ENCODE results near the gene CHRNA5.

CHRNA5 gene

DNA sequence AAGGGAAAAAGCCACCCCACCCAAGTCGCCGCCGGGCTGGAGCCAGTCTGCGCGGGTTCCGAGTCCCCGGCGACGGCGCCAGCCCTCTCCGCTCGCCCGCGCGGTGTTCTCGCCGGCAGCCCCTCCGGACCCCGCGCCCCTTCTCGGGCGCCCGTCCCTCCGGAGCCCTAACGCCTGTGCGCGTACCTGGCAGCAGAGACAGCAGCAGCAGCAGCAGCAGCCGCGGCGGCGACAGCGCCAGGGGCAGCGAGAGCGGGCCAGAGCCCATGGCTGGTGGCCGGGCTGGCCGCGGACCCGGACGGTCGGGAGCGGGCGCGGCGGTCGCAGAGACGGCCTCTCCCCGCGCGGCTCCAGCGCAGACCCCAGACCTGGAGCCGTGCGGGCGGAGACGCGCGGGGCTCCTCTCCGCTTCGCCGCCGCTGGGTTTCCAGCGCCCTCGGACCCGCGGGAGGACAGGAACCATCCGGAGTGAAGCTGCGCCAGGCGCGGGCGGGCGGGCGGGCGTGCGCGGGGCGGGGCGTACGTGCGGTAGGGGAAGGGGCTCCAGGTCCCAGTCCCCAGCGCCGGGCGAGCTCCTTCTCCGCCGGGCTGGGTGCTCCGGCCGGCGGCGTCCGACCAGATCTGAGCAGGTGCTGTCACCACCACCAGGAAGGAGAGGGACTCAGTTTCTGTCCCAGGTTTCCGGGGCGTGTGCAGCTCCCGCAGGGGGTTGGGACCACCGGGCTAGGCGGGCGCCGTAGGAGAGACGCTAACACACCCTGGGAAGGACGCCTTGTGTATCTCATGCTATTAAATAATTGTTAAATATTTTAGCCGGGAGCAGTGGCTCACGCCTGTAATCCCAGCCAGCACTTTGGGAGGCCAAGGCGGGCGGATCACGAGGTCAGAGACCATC is 55.5 kb downstream of the CHRNA5 start, which contains the start of gene CHRNA3:
TSS of gene CHRNA3 (minus strand) at position 470 of the 895 bp plus-strand sequence. CDS start at position 268, 202 bp downstream.
- peak; percentile 55 for DNase-seq (ENCODE audit: low spot score)

DNA sequence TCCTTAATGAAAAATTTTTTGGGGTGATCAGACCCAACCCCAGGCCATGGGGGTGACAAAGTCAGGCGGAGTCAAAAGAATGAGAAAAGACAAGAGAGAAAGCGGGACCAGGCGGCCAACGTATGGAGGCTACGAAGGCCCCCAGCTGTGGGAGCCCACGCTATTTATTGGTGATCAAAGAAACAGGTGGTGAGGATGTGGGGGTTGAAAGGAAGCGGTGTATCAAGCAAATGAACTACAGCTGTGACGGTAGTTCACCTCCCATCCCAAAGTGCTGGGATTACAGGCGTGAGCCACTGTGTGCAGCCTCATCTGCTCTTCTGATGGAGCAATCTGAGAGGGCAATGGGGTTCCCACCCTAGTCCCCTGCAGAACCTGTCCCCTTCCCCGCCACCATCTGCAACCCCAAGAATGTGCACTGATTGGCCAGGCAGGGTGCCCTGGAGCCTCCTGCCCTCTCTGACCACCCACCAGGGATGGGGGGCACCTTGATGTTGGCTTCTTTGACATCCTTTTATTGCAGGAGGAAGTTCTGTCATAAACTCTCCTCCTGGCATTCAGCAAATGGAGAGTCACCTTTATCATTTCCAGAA is 56.6 kb downstream of the CHRNA5 start:
- DNase-seq (ENCODE audit: low spot score), result no peak

DNA sequence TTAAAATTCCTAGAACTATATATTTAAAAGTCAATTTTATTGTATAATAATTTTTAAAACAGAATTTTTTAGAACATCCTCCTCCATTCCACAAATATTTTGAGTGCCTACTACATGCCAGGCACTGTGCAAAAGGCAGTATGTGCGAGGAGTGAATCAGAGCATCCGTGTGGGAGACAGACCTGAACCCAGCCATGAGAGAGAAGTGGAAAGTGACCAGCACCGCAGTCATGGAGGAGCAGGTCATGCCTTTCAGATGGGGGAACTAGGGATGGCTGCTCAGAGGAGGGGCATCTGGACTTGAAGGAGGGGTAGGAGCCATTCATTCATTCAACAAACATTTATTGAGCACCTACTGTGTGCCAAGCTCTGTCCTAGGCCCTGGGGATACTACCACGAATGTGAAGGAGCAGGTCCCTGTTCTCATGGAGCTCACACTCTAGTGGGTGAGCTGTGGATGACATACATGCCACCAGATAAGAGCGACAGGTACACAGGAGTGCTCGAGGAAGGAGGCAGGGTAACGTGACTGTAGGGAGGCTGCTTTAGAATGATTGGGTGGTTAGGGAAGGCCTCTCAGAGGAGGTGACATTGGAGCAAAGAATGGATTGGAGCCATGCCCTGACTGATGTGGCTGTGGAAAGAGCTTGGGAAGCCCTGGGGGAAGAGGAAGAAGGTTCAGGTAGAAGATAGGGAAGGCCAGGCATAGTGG is 58.6 kb downstream of the CHRNA5 start:
- DNase-seq (ENCODE audit: low spot score), result no peak

DNA sequence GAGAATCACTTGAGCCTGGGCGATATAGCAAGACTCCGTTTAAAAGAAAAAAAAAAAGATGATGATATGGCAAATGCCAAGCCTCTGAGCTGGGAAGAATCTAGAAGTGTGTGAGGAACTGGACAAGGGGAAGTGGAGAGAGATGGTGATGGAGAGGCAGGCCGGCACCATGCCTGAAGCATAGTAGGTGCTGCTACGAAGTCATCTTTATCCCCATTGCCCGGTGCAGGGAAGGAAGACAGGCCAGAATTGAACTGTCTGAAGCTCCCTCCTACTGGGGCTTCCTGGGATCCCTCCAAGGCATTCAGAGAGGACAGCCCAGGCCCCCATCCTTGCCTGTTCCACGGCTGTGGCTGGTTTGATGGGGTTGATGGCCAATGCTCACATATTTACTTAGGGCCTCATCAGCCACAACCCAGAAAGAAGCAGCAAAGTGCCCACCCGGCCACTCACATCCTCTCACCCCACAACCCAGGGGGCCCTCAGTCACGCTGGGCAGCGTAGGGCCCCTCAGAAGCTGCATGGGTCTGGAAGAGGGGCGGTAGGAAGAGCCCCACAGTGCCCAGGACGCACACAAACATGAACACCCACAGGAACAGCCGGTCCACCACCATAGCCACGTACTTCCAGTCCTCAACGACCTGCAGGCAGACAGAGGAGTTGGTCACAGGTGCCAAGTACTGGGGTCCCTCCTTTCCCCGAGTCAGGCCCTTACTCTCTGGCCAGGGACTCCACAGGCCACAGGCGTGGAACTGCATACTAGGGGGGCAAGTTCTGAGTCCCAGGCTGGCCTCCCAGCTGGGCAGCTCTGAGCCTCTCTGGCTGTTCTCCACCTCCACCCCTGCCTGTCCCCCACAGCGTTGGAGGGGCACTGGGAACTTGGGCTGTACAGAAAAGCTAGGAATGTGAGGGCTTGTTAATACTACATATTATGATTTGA is 59.6 kb downstream of the CHRNA5 start:
- no peak for DNase-seq (ENCODE audit: low spot score)

DNA sequence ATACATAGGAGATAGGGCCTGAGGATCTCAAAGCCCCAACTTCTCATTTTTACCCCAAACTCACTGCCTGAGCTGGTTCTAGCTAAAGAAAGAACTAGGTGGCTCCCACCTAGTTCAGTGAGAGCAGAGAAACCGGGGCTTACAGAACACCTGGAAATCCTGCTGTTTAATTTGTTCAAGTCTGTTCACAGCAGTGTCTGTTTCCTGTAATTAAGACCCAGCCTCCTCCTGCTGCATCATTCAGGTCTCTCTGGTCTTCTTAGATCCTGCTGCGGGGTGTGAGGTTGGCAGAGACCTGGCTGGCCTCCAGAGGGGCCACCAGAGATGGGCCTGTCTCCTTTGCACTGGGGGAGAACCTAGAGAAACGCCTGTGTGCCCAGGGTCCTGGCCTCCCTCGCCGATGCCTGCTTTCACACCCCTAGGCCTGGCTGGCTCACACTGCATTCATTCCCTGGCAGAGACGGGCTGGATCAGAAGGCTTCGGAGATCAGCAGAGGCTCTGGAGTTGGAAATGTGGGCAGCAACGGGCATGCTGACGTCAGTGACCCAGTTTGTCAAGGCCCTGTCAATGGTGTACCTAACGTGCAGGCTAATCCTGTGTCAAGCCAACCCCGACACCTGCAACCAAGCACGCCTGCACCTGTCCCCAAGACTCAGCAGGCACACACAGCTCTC is 60.4 kb downstream of the CHRNA5 start:
- DNase-seq (ENCODE audit: low spot score), result no peak

DNA sequence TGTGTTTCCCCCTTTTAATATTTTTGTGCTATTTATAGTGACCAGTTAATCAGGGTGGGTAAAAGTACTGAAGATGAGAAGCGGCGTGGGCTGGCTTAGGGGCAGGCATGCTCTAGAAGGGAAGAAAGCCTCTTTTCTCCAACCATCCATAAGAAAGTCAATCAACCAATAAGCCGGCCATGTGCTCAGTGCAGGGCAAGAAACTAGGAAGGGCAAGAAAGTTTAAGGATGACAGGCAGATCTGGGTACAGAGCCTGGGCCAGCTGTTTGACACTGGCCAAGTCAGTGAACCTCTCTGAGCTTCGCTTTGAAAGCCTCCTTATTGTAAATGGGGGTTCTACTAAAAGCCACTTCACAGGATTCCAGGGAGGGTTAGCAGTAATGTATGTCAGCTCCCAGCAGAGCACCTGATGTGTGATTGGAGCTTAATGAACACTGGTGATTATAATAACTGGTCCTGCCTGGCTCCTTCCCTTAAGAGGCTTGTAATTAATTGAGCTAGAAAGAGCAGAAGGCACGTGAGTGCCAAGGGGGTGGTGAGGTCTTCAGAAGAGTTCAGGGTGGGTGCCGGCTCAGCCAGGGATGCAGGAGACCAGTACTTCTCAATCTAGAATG is 61.2 kb downstream of the CHRNA5 start:
- no peak for DNase-seq (ENCODE audit: low spot score)

DNA sequence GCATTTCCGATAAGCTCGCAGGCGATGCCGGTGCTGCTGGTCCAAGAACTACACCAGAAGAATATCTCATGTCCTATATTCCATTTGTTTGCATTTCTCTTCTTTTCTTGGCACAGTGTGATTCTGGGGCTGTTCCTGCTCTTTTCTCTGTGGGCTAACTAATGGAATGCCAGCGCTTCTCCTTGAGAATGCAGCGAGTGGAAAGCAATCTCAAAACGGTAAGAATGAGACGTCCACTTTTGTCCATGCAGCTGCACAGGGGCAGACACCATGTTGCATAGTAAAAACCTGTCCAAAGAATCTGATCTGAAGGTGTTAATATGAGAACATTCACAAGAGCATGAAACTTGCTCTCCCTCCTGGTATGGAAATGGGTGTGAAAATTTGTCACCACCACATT is 62.0 kb downstream of the CHRNA5 start:
- DNase-seq (ENCODE audit: low spot score), result no peak

DNA sequence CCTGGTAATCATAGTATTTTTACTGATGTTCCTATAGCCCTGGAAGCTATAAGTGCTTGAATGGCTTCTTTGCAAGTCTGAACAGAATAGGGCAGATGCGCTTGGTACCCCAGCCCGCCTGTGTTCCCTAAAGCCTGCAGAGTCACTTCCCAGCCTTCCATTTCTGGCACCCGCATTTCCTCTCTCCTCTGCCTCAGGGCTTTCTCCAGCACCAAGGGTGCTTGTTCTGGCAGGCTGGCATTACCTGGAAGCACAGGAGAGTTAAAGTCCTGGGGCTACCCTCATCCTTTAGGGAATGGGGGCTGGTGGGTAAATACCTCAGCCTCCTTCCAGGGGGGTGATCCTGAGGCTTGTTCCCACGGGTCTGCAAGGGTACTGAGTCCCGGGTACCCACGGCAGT is 62.9 kb downstream of the CHRNA5 start:
- no peak for DNase-seq (ENCODE audit: low spot score)

DNA sequence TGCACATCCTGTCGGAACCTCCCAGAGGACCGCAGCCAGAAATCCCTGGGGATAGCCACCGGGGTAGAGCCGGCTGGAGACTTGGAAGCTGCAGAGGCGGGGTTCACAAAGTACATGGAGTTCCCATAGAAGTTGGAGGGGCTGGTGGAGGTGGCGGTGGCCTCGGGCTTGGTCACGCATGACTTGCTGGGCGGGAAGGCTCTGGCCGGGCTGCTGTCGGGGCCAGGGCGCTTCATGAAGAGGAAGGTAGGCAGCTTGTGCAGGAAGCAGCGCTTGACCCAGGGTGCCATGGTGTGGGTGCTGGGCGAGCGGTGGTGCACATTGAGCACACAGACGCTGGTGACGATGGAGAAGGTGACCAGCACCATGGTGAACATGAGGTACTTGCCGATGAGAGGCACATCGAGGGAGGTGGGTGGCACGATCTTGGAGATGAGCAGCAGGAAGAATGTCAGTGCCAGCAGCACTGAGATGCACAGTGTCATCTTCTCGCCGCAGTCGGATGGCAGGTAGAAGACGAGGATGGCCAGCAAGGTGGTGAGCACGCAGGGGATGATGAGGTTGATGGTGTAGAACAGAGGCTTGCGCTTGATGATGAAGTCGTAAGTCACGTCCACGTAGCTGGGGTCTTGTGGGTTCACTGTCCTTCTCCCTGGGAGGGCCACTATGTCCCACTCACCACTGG is 63.9 kb downstream of the CHRNA5 start:
- DNase-seq (ENCODE audit: low spot score), result no peak

DNA sequence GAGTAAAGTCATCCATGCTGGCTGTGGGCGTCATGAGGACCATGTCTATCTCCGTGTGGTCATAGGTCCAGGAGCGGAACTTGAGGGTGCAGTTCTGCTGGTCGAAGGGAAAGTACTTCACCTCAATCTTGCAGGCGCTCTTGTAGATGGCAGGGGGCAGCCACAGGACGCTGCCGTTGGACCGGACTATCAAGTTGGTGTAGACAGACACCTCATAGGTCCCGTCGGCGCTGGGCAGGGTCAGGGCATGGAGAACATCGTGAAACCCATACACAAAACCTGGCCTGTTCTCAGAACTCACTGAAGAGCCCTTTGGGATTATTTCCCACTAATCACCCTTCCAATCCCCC is 64.4 kb downstream of the CHRNA5 start:
- DNase-seq (ENCODE audit: low spot score), result no peak

DNA sequence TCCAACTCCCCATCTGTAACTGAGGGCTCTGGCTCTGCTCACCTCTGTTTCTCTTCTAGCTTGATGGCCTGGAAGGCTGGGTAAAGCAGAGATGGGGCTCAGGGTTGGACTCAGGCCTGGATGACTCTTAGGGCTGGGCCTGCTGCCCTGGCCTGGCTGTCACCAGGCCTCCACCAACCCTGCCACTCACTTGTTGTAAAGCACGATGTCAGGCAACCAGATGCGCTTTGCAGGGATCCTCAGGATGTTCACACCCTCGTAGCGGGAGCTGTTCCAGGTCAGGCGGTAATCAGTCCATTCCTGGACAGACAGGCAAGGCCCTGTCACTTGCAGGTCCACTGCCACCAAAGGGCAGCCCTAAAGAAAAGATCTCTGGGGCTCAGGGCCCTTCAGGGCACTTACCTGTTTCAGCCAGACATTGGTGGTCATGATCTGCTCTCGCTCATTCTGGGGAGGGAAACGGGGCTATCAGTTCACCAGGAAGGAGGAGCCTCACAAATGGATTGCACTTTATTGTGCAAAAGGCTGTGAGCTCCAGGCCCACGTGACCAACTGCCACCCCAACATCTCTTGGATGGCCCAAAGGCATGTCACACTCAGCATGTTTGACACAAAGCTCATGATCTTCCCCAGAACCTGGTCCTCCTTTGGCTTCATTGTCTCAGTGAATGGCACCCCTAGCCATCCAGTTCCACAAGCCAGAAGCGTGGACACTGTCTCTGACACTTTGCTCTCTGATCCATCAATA is 65.7 kb downstream of the CHRNA5 start:
- no peak for DNase-seq (ENCODE audit: low spot score)

DNA sequence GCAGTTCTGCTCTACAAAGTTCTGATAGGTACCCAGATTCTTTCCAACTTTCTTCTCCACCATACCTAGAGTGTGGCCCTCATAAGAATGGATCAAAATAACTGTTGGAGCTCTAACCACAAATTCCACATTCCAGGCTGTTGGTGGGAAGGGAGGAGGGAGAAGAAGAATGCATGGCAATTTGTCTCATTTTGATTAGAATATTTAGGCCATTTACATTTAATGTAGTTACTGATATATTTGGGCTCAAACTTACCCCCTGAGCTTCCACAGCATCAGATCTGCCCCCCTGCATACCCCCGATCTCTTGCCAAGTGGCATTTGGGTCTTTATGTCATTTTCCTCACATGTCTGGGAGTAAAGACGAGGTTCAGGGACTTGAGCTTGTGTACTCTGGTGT is 68.0 kb downstream of the CHRNA5 start:
- DNase-seq (ENCODE audit: low spot score), result no peak

DNA sequence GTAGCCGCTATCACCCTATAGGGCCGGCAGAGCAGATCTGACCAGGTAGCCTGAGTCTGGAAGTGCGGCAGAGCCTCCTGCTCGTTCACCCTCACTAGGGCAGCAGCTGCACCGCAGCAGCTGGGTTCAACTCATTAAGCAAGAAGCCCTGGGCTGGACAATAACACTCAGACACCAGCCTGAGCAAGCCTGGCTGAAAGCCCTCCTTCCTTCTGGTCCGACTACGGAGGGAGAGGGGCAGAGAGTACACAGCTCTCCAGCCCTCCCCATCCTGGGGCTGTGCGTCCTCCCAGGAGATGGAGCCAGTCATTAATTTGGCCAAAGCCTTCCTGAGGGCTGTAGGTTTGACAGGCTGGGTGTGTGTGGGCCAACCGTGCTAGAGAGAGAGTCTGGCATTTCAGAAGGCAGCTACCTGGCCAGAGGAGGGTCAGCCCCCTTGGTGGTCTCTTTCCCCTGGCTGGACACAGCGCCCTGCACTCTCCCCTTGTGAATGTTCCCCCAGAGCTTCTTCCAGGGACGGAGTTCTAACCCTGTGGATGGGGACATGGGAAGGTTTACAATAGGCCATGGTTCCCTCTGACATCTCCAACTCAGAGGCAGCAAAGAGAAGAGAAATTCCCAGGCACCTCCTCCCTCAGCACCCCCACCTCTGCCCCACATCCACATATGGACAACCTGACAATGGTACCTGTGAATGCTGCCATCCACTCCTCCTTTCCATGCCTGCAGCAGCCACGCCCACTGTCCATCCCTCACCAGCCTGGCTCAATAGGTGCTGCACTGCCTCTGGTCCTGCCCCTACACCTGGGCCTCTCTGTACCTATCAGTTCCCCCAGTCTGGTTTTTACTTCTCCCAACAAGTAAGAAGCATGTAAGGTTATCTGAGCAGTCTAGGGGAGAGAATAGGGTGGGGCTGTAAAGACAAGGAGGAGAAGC is 69.2 kb downstream of the CHRNA5 start:
- no peak for DNase-seq (ENCODE audit: low spot score)

DNA sequence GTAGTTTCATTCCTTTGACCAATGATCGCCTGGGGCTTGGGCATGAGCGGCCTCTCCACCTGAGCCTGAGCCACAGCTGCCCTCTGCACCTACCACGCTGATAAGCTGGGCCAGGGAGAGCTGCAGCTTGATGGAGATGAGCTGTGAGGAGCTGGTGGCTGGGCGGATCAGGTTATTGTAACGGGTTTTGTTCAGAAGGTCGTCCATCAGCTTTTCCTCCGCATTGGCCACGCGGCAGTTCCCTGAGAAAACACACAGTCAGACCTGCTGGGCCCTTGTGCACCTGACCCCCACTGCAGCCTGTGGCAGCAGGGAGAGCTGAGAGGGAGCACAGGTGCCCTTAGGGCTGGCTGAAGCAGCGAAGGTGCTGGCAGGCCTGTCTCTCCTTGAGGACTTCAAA is 70.0 kb downstream of the CHRNA5 start:
- no peak for DNase-seq (ENCODE audit: low spot score)

DNA sequence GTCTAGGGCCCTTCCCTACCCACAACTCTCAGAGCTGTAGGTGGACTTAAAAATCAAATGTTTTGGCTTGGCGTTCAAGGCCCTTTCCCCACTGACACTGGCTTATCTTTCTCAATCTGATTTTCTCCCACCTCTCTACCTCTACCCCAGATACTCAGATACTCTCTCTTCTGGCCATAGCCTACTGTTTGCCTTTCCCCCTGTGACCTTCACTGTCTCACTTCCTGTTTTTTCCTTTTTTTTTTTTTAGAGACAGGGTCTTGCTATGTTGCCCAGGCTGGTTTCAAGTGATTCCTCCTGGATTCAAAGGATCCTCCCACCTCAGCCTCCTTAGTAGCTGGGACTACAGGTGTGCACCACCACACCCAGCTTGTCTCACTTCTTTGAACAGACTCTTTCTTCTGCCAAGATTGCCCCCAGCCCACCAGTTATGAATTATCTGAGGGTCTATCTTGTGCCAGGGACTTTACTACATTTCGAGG is 71.1 kb downstream of the CHRNA5 start:
- DNase-seq (ENCODE audit: low spot score), result no peak

DNA sequence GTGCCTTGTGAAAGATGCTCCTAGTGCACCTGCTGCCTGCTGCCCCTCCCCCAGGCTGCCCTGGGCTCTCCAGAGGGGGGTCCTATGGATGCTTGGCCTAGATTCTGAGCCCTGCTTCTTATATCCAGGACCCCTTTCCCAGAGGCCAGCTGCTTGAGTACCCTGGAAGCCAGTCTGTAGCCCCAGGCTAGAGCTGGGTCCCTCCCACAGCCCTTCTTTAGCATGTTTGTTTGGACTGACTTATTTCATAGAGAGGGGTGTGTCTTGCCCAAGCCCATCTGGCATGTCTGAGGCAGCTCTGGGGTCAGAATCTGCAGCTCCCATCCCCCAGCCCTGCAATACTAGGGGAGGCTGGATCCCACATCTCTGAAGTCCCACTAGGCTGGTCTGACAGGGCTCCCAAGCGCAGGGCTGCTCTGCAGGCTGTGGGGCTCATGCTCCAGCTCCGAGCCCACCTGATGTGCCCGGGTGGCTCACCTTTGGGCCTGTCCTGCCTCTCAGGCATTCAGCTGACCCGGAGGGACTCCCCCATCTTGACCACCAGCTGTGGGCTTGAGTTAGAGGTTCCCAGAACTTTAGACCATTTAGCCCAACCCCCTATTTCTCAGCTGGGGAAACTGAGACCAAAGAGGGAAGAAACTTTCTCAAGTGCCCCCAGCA is 72.6 kb downstream of the CHRNA5 start:
- DNase-seq (ENCODE audit: low spot score), result no peak

DNA sequence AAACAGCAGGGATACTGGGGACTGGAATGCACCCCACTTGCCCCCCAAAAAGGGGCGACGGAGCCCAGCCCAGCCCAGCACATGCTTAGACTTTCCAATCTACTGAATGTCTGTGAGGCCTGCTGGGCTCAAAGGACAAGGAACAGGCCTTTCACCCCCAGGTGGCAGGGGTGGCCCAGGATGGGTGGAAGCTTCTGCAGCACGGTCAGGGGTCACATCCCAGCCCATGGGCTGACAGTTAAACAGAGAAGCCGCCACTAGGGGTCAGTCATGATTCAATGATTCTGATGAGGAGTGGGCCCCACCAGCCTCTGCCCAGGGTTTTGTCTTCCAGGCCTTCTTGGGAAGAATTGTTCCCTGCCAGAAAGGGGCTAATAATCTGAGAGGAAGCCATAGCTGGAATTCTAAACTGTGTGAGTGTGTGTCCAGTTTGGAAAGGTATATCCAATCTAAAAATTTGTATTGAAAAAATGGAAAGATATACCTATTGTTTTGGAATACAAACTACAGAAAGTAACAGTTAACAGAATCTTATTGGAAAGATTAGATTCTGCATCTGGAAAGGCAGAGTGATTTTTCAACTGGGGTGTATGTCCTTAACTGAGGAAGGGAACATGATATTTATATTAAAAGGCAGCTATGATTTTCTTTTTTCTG is 73.5 kb downstream of the CHRNA5 start:
- peak; percentile 88 for DNase-seq (ENCODE audit: low spot score)

All from HuH-7.5 (cell line).